K562 (cell line): ENCODE results near the gene HCRTR1.

ENCODE experiments used
- BMI1 ChIP-seq: fragments of 150-350 bp; IDR thresholded peaks from 2 replicates; pipeline ENCODE4 v1.6.1; 2014; ENCODE audit warnings: low read length
- ETV6 ChIP-seq, 3 experiments: fragments of 150-350 bp in 1 of 3; sonication (generic) in 1 of 3; formaldehyde crosslinking in 1 of 3; IDR thresholded peaks; 2 replicates each; pipeline versions ENCODE4 v1.6.1 to v1.8.0; 2014 to 2022; ENCODE audit warnings: borderline replicate concordance in 2 of 3, low read depth in 2 of 3, antibody characterized with exemption in 1 of 3, low read length in 1 of 3, mild to moderate bottlenecking in 1 of 3, missing genetic modification reagents in 1 of 3
- SAP30 ChIP-seq: fragments of 200-600 bp; sonication (generic); IDR thresholded peaks from 2 replicates; pipeline ENCODE4 v1.6.1; 2012; ENCODE audit warnings: borderline replicate concordance, low read depth, mild to moderate bottlenecking, moderate library complexity, low read length, control low read depth, inconsistent platforms; ENCODE audit not compliant: insufficient read depth, poor library complexity, severe bottlenecking
- SMARCB1 ChIP-seq: IDR thresholded peaks from 2 replicates; pipeline ENCODE4 v1.6.1; 2011; ENCODE audit warnings: improper control_type of control experiment, low read depth; ENCODE audit not compliant: insufficient read length
- ZNF121 ChIP-seq: sonication (generic); formaldehyde crosslinking; conservative IDR thresholded peaks from 2 replicates; pipeline ENCODE4 v1.8.0; 2022; ENCODE audit warnings: missing genetic modification reagents
- ZNF274 ChIP-seq: IDR thresholded peaks from 2 replicates; pipeline ENCODE4 v1.6.1; 2011; ENCODE audit warnings: low read depth, mild to moderate bottlenecking, low read length, moderate library complexity, borderline replicate concordance
- ZNF561 ChIP-seq: fragments of 450-650 bp; formaldehyde crosslinking; conservative IDR thresholded peaks from 2 replicates; pipeline ENCODE4 v1.4.0; 2020; ENCODE audit warnings: mild to moderate bottlenecking, moderate library complexity
- TF ChIP-seq, protein P1 (sequence below), 2 experiments: fragments of 450-650 bp in 1 of 2; sonication (generic) in 1 of 2; formaldehyde crosslinking in 1 of 2; IDR thresholded peaks in 1 of 2; conservative IDR thresholded peaks in 1 of 2; 2 replicates each; pipeline versions ENCODE4 v1.6.1 to v1.8.1; 2016 to 2023; ENCODE audit warnings: mild to moderate bottlenecking in 2 of 2, moderate library complexity in 2 of 2, inconsistent platforms in 1 of 2, missing genetic modification reagents in 1 of 2
- TF ChIP-seq, protein P2 (sequence below): sonication (generic); formaldehyde crosslinking; IDR thresholded peaks from 2 replicates; pipeline ENCODE4 v1.8.0; 2022; ENCODE audit warnings: mild to moderate bottlenecking, low read depth, missing genetic modification reagents
- TF ChIP-seq, protein P3 (sequence below): sonication (generic); formaldehyde crosslinking; IDR thresholded peaks from 2 replicates; pipeline ENCODE4 v1.9.0; 2022; ENCODE audit warnings: mild to moderate bottlenecking, missing genetic modification reagents
- TF ChIP-seq, protein P4 (sequence below): sonication (generic); formaldehyde crosslinking; IDR thresholded peaks from 2 replicates; pipeline ENCODE4 v1.8.0; 2023; ENCODE audit warnings: mild to moderate bottlenecking, missing genetic modification reagents

DNA sequence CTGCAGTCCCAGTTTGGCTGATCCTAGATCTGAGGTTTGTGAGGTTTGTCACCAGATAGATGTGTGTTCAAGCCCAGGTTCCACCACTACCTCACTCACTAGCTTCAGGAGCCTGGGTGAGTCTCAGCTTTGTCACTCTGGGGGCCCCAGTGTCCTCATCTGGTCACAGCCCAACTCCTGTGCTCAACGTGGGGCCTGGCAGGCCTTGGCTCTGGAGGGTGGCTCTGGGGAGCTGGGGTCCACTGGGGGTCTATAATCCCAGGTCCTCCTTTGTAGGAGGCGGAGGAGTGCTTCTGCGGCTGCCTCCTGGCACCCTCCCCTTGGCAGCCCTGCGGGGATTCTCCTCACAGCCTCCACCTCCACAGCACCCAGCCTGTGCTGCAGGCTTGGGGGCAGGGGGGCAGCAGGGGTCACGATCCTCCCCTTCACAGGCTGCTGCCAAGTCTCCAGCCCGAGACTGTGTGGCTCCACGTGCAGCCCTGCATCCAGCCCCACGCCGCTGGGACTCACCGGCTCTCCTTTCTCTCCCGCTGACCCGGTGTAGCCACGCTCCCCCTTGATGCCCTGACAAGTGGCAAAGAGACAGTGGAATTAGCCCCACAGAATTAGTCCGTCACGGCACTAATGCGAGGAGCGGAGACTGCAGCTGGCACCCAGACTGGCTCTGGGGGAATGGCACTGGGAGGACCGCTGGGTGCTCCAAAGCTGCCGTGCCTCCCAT, 49.7 kb downstream of the HCRTR1 start:
- no peak for TF ChIP-seq ZNF121 (CRISPR knock-in tag)
- TF ChIP-seq, protein P1, sequence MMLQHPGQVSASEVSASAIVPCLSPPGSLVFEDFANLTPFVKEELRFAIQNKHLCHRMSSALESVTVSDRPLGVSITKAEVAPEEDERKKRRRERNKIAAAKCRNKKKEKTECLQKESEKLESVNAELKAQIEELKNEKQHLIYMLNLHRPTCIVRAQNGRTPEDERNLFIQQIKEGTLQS (IDR thresholded peaks at IDR 0.05): no peak
- TF ChIP-seq, protein P1 (CRISPR knock-in tag; conservative IDR thresholded peaks at IDR 0.05): no peak
- no peak for TF ChIP-seq ETV6 (IDR thresholded peaks at IDR 0.05; ENCODE audit: borderline replicate concordance in 1 of 2, low read depth in 2 of 2, low read length in 1 of 2)
- TF ChIP-seq ETV6 (CRISPR knock-in tag; IDR thresholded peaks at IDR 0.05; ENCODE audit: borderline replicate concordance): no peak
- TF ChIP-seq ZNF561 (CRISPR knock-in tag): no peak
- no peak for TF ChIP-seq ZNF274
- TF ChIP-seq, protein P2, sequence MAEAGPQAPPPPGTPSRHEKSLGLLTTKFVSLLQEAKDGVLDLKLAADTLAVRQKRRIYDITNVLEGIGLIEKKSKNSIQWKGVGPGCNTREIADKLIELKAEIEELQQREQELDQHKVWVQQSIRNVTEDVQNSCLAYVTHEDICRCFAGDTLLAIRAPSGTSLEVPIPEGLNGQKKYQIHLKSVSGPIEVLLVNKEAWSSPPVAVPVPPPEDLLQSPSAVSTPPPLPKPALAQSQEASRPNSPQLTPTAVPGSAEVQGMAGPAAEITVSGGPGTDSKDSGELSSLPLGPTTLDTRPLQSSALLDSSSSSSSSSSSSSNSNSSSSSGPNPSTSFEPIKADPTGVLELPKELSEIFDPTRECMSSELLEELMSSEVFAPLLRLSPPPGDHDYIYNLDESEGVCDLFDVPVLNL (CRISPR knock-in tag): no peak
- TF ChIP-seq SMARCB1: no peak
- no peak for TF ChIP-seq SAP30
- TF ChIP-seq, protein P3, sequence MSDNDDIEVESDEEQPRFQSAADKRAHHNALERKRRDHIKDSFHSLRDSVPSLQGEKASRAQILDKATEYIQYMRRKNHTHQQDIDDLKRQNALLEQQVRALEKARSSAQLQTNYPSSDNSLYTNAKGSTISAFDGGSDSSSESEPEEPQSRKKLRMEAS: no peak
- no peak for TF ChIP-seq BMI1
- TF ChIP-seq, protein P4, sequence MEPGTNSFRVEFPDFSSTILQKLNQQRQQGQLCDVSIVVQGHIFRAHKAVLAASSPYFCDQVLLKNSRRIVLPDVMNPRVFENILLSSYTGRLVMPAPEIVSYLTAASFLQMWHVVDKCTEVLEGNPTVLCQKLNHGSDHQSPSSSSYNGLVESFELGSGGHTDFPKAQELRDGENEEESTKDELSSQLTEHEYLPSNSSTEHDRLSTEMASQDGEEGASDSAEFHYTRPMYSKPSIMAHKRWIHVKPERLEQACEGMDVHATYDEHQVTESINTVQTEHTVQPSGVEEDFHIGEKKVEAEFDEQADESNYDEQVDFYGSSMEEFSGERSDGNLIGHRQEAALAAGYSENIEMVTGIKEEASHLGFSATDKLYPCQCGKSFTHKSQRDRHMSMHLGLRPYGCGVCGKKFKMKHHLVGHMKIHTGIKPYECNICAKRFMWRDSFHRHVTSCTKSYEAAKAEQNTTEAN (CRISPR knock-in tag): no peak
